HEK293 (cell line): ENCODE data around the gene ARHGAP4.

Experiments
- CTCF ChIA-PET: fragments of 350-600 bp; formaldehyde crosslinking; extraction: SDS; loops from one replicate; lab custom pipeline; 2021; ENCODE audit warnings: antibody characterized with exemption; lab: Yijun Ruan, JAX
- POLR2A ChIA-PET: fragments of 300-600 bp; formaldehyde crosslinking; extraction: SDS; loops from one replicate; lab custom pipeline; 2020; ENCODE audit warnings: antibody characterized with exemption, inconsistent platforms; lab: Yijun Ruan, JAX
- H3K27ac ChIP-seq: fragments of 200-500 bp; sonication (Bioruptor generic); 2 replicates; pipeline ENCODE4 v1.5.1; 2014; ENCODE audit warnings: low read depth, low read length, control low read depth, inconsistent platforms; ENCODE audit errors: extremely low read depth
- H3K36me3 ChIP-seq, 2 experiments: fragments of 200-500 bp in 1 of 2; sonication (Bioruptor generic) in 1 of 2; 1 replicate in 1 of 2; 2 replicates in 1 of 2; pipeline ENCODE4 v1.5.1; 2014 to 2017; ENCODE audit warnings: inconsistent platforms in 2 of 2, low read length in 2 of 2; ENCODE audit not compliant: control insufficient read depth in 2 of 2, insufficient read depth in 1 of 2
- H3K4me1 ChIP-seq: fragments of 200-500 bp; sonication (Bioruptor generic); 2 replicates; pipeline ENCODE4 v1.5.1; 2014; ENCODE audit warnings: mild to moderate bottlenecking, low read length, inconsistent platforms; ENCODE audit not compliant: control insufficient read depth, insufficient read depth
- H3K4me3 ChIP-seq: 2 replicates; pipeline ENCODE4 v1.5.1; 2011; ENCODE audit warnings: low read depth, mild to moderate bottlenecking, control low read depth, low read length, moderate library complexity
- H3K9me3 ChIP-seq: fragments of 200-500 bp; sonication (Bioruptor generic); 2 replicates; pipeline ENCODE4 v1.5.1; 2014; ENCODE audit warnings: low read depth, low read length, inconsistent platforms; ENCODE audit not compliant: control insufficient read depth, insufficient read depth
- GLIS2 ChIP-seq: fragments of 450-650 bp; formaldehyde crosslinking; IDR thresholded peaks from 2 replicates; pipeline ENCODE4 v1.5.1; 2016; ENCODE audit warnings: missing biosample characterization, missing genetic modification characterization
- HOXD13 ChIP-seq: sonication (generic); formaldehyde crosslinking; IDR thresholded peaks from 2 replicates; pipeline ENCODE4 v1.8.0; 2022; ENCODE audit warnings: missing genetic modification reagents, borderline replicate concordance
- IKZF3 ChIP-seq: fragments of 450-650 bp; IDR thresholded peaks from 2 replicates; pipeline ENCODE4 v1.5.0; 2018; ENCODE audit warnings: missing biosample characterization, mild to moderate bottlenecking, missing genetic modification characterization, moderate library complexity
- OSR2 ChIP-seq: fragments of 450-650 bp; formaldehyde crosslinking; IDR thresholded peaks from 2 replicates; pipeline ENCODE4 v1.5.1; 2016; ENCODE audit warnings: missing biosample characterization, missing genetic modification characterization
- SP2 ChIP-seq: fragments of 450-650 bp; formaldehyde crosslinking; IDR thresholded peaks from 2 replicates; pipeline ENCODE4 v1.5.1; 2016; ENCODE audit warnings: missing biosample characterization, missing genetic modification characterization
- ZBTB17 ChIP-seq: fragments of 450-650 bp; formaldehyde crosslinking; IDR thresholded peaks from 2 replicates; pipeline ENCODE4 v1.5.1; 2016; ENCODE audit warnings: missing biosample characterization, missing genetic modification characterization
- ZBTB20 ChIP-seq: fragments of 450-650 bp; formaldehyde crosslinking; IDR thresholded peaks from 2 replicates; pipeline ENCODE4 v1.5.1; 2016; ENCODE audit warnings: missing biosample characterization, missing genetic modification characterization
- ZFHX2 ChIP-seq: fragments of 450-650 bp; formaldehyde crosslinking; conservative IDR thresholded peaks from 2 replicates; pipeline ENCODE4 v1.5.1; 2016; ENCODE audit warnings: missing biosample characterization, missing genetic modification characterization
- ZIC2 ChIP-seq: fragments of 450-650 bp; formaldehyde crosslinking; IDR thresholded peaks from 2 replicates; pipeline ENCODE4 v1.5.1; 2016; ENCODE audit warnings: missing biosample characterization, missing genetic modification characterization
- ZNF132 ChIP-seq: fragments of 450-650 bp; formaldehyde crosslinking; IDR thresholded peaks from 2 replicates; pipeline ENCODE4 v1.5.1; 2017; ENCODE audit warnings: missing biosample characterization, missing genetic modification characterization, borderline replicate concordance
- ZNF19 ChIP-seq: fragments of 450-650 bp; formaldehyde crosslinking; IDR thresholded peaks from 2 replicates; pipeline ENCODE4; 2016; ENCODE audit warnings: missing biosample characterization, missing genetic modification characterization, low read depth
- ZNF2 ChIP-seq: fragments of 450-650 bp; formaldehyde crosslinking; IDR thresholded peaks from 2 replicates; pipeline ENCODE4 v1.5.1; 2016; ENCODE audit warnings: missing biosample characterization, missing genetic modification characterization
- ZNF239 ChIP-seq: fragments of 450-650 bp; formaldehyde crosslinking; IDR thresholded peaks from 2 replicates; pipeline ENCODE4 v1.5.1; 2016; ENCODE audit warnings: missing biosample characterization, missing genetic modification characterization
- ZNF354C ChIP-seq: fragments of 450-650 bp; formaldehyde crosslinking; IDR thresholded peaks from 2 replicates; pipeline ENCODE4 v1.5.1; 2016; ENCODE audit warnings: missing biosample characterization, missing genetic modification characterization, low read depth, borderline replicate concordance
- ZNF394 ChIP-seq: fragments of 450-650 bp; formaldehyde crosslinking; IDR thresholded peaks from 2 replicates; pipeline ENCODE4 v1.5.1; 2016; ENCODE audit warnings: missing biosample characterization, missing genetic modification characterization, mild to moderate bottlenecking, moderate library complexity, borderline replicate concordance
- ZNF404 ChIP-seq: fragments of 450-650 bp; formaldehyde crosslinking; IDR thresholded peaks from 2 replicates; pipeline ENCODE4 v1.5.1; 2017; ENCODE audit warnings: missing biosample characterization, missing genetic modification characterization
- ZNF549 ChIP-seq: fragments of 450-650 bp; IDR thresholded peaks from 2 replicates; pipeline ENCODE4 v1.5.1; 2018; ENCODE audit warnings: missing biosample characterization, missing genetic modification characterization, mild to moderate bottlenecking, inconsistent platforms, moderate library complexity
- ZNF624 ChIP-seq: fragments of 450-650 bp; formaldehyde crosslinking; IDR thresholded peaks from 2 replicates; pipeline ENCODE4 v1.5.1; 2017; ENCODE audit warnings: missing biosample characterization, missing genetic modification characterization
- TF ChIP-seq, protein P1 (sequence below): fragments of 450-650 bp; formaldehyde crosslinking; IDR thresholded peaks from 2 replicates; pipeline ENCODE4 v1.5.1; 2016; ENCODE audit warnings: missing biosample characterization, missing genetic modification characterization
- TF ChIP-seq, protein P2 (sequence below): fragments of 450-650 bp; formaldehyde crosslinking; IDR thresholded peaks from 2 replicates; pipeline ENCODE4 v1.5.1; 2017; ENCODE audit warnings: missing biosample characterization, missing genetic modification characterization
- TF ChIP-seq, protein P3 (sequence below): fragments of 450-650 bp; formaldehyde crosslinking; IDR thresholded peaks from 2 replicates; pipeline ENCODE4 v1.5.1; 2016; ENCODE audit warnings: missing biosample characterization, missing genetic modification characterization
- TF ChIP-seq, protein P4 (sequence below): fragments of 450-650 bp; formaldehyde crosslinking; IDR thresholded peaks from 2 replicates; pipeline ENCODE4 v1.5.1; 2017; ENCODE audit warnings: missing biosample characterization, missing genetic modification characterization
- TF ChIP-seq, protein P5 (sequence below): fragments of 450-650 bp; formaldehyde crosslinking; IDR thresholded peaks from 2 replicates; pipeline ENCODE4 v1.5.1; 2016; ENCODE audit warnings: missing biosample characterization, missing genetic modification characterization
- TF ChIP-seq, protein P6 (sequence below): IDR thresholded peaks from 2 replicates; pipeline ENCODE4 v1.6.1; 2011; ENCODE audit warnings: mild to moderate bottlenecking, low read depth, low read length, borderline replicate concordance

Gene ARHGAP4

DNA sequence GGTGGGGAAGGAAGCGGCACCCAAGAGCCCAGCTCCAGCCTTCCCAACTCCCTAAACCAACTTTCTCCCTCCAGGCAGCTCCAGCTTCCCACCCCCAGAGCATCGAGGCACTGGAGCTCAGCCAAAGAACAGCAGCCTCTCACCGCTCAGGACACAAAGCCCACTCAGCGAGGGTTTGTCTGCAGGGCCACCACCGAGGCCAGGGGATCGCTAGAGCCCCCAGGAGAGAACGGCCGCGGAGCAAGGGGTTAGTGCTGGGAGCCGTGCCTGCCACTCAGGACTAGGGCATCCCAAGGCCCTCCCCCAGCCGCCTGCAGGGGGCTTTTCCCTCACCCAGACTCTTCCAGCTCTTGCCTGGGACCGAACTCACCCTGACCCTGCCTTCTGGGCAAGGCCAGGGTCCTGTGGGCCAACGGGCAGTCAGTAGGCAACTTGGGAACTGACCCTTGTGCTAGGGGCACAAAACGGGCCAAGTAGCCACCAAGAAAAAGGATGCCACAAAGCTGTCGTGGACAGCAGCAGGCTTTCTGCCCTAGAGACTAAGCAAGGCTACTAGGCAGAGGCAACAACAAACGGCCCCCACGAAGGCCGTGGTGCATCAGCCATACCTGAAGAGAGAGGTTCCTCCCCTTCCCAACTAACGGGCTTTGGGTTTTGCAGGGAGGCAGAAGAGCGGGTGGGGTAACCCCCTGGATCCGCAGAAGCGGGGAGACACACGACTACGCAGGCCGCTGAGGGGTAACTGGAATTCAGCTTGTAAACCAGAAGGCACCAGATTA is 43.2 kb upstream of the ARHGAP4 start (continued):
- TF ChIP-seq, protein P1, sequence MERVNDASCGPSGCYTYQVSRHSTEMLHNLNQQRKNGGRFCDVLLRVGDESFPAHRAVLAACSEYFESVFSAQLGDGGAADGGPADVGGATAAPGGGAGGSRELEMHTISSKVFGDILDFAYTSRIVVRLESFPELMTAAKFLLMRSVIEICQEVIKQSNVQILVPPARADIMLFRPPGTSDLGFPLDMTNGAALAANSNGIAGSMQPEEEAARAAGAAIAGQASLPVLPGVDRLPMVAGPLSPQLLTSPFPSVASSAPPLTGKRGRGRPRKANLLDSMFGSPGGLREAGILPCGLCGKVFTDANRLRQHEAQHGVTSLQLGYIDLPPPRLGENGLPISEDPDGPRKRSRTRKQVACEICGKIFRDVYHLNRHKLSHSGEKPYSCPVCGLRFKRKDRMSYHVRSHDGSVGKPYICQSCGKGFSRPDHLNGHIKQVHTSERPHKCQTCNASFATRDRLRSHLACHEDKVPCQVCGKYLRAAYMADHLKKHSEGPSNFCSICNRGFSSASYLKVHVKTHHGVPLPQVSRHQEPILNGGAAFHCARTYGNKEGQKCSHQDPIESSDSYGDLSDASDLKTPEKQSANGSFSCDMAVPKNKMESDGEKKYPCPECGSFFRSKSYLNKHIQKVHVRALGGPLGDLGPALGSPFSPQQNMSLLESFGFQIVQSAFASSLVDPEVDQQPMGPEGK (tag by site-specific recombination): peak; percentile 12; the same call in 1 of the 2 replicates
- peak; percentile 65 for TF ChIP-seq GLIS2 (tag by site-specific recombination)
- peak; percentile 47 for TF ChIP-seq SP2 (tag by site-specific recombination)
- TF ChIP-seq ZIC2: peak; percentile 62
- TF ChIP-seq, protein P2, sequence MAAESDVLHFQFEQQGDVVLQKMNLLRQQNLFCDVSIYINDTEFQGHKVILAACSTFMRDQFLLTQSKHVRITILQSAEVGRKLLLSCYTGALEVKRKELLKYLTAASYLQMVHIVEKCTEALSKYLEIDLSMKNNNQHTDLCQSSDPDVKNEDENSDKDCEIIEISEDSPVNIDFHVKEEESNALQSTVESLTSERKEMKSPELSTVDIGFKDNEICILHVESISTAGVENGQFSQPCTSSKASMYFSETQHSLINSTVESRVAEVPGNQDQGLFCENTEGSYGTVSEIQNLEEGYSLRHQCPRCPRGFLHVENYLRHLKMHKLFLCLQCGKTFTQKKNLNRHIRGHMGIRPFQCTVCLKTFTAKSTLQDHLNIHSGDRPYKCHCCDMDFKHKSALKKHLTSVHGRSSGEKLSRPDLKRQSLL: peak; percentile 65; the same call in 1 of the 2 replicates
- no peak for TF ChIP-seq ZNF354C (tag by site-specific recombination)
- TF ChIP-seq, protein P3, sequence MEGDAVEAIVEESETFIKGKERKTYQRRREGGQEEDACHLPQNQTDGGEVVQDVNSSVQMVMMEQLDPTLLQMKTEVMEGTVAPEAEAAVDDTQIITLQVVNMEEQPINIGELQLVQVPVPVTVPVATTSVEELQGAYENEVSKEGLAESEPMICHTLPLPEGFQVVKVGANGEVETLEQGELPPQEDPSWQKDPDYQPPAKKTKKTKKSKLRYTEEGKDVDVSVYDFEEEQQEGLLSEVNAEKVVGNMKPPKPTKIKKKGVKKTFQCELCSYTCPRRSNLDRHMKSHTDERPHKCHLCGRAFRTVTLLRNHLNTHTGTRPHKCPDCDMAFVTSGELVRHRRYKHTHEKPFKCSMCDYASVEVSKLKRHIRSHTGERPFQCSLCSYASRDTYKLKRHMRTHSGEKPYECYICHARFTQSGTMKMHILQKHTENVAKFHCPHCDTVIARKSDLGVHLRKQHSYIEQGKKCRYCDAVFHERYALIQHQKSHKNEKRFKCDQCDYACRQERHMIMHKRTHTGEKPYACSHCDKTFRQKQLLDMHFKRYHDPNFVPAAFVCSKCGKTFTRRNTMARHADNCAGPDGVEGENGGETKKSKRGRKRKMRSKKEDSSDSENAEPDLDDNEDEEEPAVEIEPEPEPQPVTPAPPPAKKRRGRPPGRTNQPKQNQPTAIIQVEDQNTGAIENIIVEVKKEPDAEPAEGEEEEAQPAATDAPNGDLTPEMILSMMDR (tag by site-specific recombination): no peak; the same call in 1 of the 2 replicates
- TF ChIP-seq ZNF404 (tag by site-specific recombination): no peak
- 0 out of 2 replicates have a peak, but pooled peaks have one; percentile 11 for TF ChIP-seq ZBTB20
- 0 out of 2 replicates have a peak, but pooled peaks have one; percentile 33 for TF ChIP-seq IKZF3 (tag by site-specific recombination)
- no peak for TF ChIP-seq ZNF19 (tag by site-specific recombination)
- no peak for TF ChIP-seq ZNF549 (tag by site-specific recombination)
- TF ChIP-seq ZNF132 (tag by site-specific recombination): no peak
- TF ChIP-seq, all 188 proteins: peak for 11

DNA sequence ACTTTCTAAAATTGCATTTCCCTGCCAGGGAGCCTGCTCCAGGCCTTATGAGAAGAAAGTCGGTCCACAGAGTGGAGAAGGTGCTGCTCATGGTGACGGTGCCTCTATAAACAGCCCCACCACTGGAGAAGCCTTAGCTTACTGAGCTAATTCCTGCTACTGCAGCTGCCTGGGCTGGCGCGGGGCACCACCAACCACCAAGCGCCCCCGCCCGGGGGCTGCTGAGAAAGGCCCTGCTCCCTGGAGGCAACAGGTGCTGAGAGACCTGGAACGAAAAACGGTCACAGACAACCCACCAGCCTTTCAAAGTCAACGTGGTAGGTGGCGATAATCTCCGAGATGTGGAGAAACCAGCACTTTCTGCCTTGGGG is 42.7 kb upstream of the ARHGAP4 start:
- Histone ChIP-seq H3K36me3 (peaks cover 0 to 45% of the 10 kb centered on the region in 2 experiments; a peak in 1 of 3 replicates), H3K4me1 (peaks cover 10% of the 10 kb centered on the region), H3K9me3 (no peaks in the 10 kb centered on the region), H3K27ac (peak overlapping the region; percentile 77; the same call in 1 of the 2 replicates), H3K4me3 (peak overlapping the region; percentile 95)
- CTCF ChIA-PET: interaction anchor here (1.1 to 7.0 kb wide), 6 partner anchors 15 to 45 kb away, joined by 3 to 65 read pairs (median 8); no protein-coding TSS in a partner anchor
- POLR2A ChIA-PET: interaction anchor here (0.9 to 4.6 kb wide), 3 partner anchors 39 to 44 kb away, joined by 3 to 67 read pairs (median 21); no protein-coding TSS in a partner anchor
- TF ChIP-seq, protein P4, sequence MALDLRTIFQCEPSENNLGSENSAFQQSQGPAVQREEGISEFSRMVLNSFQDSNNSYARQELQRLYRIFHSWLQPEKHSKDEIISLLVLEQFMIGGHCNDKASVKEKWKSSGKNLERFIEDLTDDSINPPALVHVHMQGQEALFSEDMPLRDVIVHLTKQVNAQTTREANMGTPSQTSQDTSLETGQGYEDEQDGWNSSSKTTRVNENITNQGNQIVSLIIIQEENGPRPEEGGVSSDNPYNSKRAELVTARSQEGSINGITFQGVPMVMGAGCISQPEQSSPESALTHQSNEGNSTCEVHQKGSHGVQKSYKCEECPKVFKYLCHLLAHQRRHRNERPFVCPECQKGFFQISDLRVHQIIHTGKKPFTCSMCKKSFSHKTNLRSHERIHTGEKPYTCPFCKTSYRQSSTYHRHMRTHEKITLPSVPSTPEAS: no peak
- TF ChIP-seq ZNF239 (tag by site-specific recombination) (no peak), ZFHX2 (tag by site-specific recombination) (peak; percentile 24), ZNF624 (no peak), ZBTB20 (peak; percentile 62), ZNF394 (tag by site-specific recombination) (peak; percentile 60; the same call in 1 of the 2 replicates), ZBTB17 (tag by site-specific recombination) (peak; percentile 84), ZNF2 (tag by site-specific recombination) (peak; percentile 95), HOXD13 (CRISPR knock-in tag) (no peak), OSR2 (tag by site-specific recombination) (peak; percentile 88)
- TF ChIP-seq, protein P3 (tag by site-specific recombination): peak; percentile 63
- TF ChIP-seq, protein P5, sequence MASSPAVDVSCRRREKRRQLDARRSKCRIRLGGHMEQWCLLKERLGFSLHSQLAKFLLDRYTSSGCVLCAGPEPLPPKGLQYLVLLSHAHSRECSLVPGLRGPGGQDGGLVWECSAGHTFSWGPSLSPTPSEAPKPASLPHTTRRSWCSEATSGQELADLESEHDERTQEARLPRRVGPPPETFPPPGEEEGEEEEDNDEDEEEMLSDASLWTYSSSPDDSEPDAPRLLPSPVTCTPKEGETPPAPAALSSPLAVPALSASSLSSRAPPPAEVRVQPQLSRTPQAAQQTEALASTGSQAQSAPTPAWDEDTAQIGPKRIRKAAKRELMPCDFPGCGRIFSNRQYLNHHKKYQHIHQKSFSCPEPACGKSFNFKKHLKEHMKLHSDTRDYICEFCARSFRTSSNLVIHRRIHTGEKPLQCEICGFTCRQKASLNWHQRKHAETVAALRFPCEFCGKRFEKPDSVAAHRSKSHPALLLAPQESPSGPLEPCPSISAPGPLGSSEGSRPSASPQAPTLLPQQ: no peak
- TF ChIP-seq, protein P6, sequence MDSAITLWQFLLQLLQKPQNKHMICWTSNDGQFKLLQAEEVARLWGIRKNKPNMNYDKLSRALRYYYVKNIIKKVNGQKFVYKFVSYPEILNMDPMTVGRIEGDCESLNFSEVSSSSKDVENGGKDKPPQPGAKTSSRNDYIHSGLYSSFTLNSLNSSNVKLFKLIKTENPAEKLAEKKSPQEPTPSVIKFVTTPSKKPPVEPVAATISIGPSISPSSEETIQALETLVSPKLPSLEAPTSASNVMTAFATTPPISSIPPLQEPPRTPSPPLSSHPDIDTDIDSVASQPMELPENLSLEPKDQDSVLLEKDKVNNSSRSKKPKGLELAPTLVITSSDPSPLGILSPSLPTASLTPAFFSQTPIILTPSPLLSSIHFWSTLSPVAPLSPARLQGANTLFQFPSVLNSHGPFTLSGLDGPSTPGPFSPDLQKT: no peak
